Renal cortex interstitium (tissue), 11 donors: ENCODE results near the gene DYNC1H1. TPM values are rescaled to one million over a fixed set of nuclear protein-coding genes. Genes with fewer than 3 reads are reported as not detected.
"Not testable (repeated sequence)": the region's sequence is repeated elsewhere in the genome, so short reads cannot be mapped to it uniquely, and the experiment has no call there.

Source experiments
- DNase-seq, 11 donors: peaks; one replicate each; pipeline ENCODE4 v3.0.0-alpha.2; 2013; ENCODE audit warnings: low read depth in 9 of 11, low spot score in 4 of 11; ENCODE audit errors: extremely low read depth in 1 of 11
- polyA plus RNA-seq, 3 donors: library from polyadenylated mRNA; unstranded; fragments of 120-200 nt; gene quantifications; one replicate each; pipeline ENCODE4 v1.2.1, GENCODE V29; 2013; ENCODE audit not compliant: insufficient read length in 3 of 3

The DYNC1H1 gene
- polyA plus RNA-seq, 3 donors, result 335 to 380 (median 342) TPM

DNA sequence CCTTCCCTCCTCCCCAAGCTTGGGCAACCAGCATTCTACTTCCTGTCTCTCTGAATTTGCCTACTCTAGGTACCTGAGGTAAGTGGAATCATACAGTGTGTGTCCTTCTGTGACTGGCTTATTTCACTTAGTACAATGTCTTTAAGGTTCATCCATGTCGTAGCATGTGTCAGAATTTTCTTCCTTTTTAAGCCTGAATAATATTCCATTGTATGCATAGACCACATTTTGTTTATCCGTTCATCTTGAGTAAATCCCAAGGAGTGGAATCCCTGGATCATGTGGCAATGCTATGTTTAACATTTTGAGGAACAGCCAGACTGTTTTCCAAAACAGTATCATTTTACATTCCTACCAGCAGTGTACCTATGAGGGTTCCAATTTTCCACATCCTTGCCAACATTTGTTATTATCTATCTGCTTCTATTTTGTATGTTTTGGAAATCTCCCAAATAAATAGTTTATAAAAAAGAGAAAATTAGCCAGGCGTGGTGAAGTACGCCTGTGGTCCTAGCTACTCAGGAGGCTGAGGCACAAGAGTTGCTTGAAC, 110.1 kb downstream of the DYNC1H1 start:
- no peak for DNase-seq

DNA sequence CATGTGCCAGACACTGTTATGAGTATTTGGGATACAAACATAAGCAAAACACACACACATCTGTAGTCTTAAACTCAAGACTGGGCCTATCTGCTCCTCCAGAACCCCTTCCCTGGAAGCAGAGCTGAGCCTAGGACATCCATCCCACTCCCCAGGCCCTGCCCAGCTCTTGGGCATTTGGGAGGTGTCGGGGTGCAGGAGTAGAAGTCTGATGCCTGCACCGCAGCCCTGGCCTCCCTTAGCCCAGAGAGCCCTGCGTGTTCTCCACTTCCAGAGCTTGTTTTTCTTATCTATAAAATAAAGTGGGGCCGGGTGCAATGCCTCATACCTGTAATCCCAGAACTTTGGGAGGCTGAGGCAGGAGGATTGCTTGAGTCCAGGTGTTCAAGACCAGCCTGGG, 110.8 kb downstream of the DYNC1H1 start:
- no peak for DNase-seq

DNA sequence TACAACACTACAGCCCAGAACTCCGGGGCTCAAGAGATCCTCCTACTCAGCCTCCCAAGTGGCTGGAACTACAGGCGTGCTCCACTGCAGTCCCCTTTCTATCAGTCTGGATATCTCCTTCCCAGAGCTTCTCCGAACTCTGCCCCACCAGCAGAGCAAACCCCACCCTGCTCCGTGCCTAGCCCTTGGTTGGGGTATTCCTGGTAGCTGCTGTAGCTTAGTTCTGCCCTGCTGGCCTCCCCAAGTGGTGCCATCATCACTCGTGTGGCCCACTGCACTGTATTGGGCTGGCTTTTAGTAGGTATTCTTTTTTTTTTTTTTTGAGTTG, 113.0 kb downstream of the DYNC1H1 start:
- no peak for DNase-seq

DNA sequence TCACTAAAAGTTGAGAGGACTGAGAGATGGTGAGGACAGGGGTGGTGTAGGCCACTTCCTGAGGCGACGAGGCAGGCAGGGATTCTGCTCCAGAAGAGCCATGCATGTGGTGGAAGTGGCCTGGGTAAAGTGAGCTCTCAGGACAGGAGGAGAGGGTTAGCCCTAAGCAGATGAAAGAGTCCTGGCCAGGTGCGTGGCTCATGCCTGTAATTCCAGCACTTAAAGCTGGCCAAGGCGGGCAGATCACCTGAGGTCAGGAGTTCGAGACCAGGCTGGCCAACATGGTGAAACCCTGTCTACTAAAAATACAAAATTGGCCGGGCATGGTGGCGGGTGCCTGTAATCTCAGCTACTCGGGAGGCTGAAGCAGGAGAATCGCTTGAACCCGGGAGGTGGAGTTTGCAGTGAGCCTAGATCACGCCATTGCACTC, 114.0 kb downstream of the DYNC1H1 start:
- DNase-seq, result not testable (repeated sequence)

DNA sequence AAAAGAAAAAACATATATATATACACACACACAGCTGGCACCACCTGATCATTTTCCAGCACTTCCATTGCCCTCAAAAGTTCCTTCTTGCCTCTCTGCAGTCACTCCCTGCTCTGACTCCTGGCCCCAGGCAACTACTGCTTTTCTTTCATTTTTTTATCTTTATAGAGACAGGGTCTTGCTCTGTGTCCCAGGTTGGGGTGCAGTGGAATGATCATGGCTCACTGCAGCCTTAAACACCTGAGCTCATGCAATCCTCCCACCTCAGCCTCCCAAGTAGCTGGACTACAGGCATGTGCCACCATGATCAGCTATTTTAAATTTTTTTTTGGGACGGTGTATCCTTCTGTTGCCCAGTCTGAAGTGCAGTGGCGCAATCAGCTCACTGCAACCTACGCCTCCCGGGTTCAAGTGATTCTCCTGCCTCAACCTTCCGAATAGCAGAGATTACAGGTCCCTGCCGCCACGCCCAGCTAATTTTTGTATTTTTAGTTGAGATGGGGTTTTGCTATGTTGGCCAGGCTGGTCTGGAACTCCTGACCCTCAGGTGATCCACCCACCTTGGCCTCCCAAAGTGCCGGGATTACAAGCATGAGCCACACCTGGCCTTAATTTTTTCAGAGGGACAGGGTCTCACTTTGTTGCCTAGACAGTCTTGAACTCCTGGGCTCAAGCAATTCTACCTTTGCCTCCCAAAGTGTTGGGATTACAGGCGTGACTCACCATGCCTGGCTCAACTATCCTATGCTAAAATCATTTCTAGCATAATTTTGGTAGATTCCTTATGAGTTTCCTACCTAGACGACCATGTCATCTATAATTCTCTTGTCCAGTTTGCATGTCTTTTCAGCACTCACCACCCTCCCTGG, 114.7 kb downstream of the DYNC1H1 start:
- no peak for DNase-seq

DNA sequence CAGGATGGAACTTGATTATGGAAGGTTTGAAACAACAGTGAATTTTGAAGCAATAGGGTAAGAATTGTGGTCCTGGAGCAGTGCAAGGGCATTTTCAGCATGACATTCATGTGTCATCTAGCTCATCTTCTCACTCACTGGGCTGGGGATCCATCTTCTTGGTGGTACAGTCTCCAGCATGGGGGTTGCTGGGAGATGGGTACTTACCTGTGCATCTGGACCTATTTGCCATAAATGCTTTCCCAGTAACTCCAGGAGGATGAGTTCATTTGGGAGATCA, 115.3 kb downstream of the DYNC1H1 start:
- DNase-seq, result no peak

DNA sequence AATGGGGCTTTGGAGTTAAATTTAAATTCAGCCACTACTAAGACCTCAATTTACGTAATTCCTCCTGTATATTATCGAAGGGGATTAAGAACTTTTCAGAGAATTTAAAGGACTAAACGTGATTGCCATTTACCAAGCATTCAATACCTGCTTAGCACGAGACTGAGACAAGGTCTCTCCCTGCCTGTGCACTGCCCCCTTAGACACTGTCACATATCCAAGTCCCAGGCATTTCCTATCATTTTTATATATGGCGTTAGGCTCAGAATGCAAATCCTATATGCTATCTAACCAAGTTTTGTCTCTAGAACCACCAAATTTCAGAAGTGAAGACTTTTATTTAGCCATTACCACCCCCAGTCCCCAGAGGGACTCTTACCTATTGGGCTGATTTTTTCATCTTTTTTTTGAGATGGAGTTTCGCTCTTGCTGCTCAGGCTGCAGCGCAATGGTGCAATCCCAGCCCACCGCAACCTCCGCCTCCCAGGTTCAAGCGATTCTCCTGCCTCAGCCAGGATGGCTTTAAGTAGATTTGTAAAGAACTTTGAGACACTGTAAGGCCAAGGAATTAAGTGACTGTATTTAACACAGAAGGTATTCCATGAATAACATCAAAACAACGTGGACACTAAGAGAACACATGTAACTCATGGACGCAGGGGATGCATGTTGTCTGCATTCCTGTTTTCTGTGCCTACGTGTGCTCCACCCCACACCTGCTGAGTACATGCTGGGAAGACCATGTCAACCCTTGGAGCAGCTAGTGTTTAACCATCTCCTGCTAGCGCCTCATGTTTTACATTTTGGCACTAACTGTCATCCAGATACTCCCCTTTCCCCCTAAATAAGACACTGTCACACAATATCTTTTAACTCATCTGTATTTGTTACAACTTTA, 116.1 kb downstream of the DYNC1H1 start:
- DNase-seq, result no peak

DNA sequence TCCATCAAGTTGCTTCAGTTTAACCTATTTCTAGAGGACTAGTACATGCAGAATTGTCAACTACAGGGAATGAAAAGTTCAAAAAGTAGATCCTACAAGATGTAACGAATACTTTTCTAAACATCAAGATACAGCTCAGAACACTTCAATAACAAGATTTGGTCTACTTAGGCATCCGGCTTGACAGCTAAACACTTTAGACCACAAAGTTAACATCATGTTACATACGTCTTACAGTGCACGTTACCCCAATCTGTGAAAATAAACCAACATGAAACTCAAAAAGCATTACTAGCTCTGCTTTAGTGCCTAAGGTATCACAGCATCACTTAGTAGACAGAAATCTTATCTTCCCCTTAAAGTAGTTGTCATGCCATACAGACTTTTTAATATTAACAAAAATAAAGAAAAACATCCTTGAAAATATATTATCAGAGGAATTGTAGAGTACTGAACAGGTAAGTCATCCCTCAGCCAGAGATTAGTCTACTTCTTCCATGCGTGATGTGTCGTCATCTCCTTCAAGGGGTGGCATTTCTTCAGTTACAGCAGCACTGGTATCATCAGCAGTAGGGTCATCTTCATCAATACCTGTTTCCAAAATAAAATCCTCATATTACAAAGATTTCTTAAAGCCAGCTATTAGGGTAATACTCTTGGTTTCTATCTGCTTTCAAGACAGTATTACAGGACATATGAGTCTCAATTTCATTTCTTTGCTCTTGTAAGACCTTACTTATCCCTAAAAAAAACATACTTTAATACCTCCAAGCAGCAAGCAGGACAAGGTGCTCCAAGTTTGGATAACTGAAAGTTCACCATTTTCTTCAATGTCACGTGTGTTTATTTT, 117.1 kb downstream of the DYNC1H1 start:
- no peak for DNase-seq

DNA sequence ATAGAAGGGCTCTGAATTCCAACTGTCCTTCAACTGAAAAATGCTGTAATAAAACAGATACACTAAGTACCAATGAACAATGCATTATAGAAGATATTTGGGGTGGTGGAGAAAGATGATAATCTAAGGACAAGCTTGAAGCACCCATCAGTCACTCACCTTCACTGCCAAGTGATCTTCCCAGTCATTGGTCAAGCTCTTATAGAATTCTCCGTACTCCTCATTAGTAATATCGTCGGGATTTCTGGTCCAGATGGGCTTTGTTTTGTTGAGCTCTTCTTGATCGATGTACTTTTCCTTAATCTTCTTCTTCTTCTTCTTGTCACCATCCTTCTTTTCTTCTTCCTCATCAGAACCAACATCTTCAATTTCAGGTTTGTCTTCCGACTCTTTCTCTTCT, 120.1 kb downstream of the DYNC1H1 start:
- DNase-seq, result not testable (repeated sequence)

DNA sequence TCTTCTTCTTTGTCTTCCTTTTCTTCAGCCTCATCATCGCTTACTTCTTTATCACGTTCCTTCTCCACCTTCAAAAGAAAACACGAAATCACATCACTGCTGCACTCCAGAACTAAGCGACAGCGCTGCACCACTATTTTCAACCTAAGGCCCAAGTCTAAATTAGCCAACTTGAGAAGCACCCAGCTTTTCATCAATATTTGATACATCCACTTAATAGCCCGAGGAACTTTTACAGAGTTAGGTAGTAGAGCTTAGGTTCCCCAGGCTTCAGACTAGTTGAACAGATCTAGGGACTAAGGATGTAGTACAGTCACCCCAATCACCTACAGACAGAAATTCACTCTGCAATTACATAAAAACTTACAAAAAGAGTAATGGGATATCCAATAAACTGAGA, 120.6 kb downstream of the DYNC1H1 start:
- DNase-seq, result no peak

DNA sequence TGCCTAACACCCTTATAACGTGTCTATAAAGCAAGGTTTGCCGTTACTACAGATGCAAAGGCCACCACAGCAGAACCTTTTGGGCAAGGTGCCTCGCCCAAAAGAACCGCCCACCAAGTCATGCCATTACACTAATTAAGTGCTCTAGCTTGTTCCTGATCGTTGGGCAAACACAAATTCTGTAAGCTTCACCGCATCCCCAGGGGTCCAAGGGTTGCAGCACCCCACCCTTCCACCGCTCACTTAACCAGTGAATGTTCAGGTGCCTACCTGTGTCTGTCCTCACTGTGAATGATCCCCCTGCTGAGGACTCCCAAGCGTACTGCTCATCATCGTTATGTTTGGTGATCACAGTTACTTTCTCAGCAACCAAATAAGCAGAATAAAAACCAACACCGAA, 121.1 kb downstream of the DYNC1H1 start:
- no peak for DNase-seq

DNA sequence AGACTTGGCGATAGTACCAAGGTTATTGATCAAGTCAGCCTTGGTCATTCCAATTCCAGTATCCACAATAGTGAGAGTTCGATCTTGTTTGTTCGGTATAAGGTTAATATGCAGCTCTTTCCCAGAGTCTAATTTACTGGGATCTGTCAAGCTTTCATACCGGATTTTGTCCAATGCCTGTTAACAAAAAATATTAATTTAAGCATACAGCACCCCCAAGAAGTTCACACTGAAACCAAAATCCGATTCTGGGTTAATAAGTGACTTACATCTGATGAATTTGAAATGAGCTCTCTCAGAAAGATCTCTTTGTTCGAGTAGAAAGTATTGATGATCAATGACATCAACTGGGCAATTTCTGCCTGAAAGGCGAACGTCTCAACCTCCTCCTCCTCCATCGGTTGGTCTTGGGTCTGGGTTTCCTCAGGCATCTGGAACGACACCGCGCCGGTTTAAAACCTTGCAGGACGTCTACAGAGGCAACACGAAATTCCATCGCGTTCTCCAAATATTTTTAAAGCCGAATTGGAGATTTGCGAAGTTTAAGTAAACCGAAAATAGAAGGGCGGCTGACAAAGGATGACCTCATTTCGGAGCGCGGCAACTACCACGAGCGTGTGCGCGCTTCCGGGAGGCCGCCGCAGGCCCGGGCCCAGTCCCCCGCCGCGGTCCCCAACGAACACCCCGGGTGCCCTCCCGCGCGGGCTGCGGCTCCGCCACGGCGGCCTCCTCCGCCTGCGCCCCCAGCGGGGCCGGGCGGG, 121.8 kb downstream of the DYNC1H1 start:
- DNase-seq, result peak in 2 of 11 donors; percentile 28 to 29

DNA sequence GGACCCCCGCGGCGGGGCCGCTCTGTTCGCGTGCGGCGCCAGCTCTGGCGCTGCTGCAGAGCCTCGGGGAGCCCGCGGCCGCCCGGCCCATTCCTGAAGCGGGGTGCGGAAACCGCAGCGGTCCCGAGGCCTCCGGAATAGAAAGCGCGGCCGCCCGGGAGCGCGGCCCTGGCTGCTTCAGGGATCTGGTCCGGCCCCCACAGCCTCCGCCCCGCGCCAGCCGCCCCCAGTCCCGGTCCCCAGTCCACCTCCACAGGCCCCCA, 122.3 kb downstream of the DYNC1H1 start:
- DNase-seq, result no peak

DNA sequence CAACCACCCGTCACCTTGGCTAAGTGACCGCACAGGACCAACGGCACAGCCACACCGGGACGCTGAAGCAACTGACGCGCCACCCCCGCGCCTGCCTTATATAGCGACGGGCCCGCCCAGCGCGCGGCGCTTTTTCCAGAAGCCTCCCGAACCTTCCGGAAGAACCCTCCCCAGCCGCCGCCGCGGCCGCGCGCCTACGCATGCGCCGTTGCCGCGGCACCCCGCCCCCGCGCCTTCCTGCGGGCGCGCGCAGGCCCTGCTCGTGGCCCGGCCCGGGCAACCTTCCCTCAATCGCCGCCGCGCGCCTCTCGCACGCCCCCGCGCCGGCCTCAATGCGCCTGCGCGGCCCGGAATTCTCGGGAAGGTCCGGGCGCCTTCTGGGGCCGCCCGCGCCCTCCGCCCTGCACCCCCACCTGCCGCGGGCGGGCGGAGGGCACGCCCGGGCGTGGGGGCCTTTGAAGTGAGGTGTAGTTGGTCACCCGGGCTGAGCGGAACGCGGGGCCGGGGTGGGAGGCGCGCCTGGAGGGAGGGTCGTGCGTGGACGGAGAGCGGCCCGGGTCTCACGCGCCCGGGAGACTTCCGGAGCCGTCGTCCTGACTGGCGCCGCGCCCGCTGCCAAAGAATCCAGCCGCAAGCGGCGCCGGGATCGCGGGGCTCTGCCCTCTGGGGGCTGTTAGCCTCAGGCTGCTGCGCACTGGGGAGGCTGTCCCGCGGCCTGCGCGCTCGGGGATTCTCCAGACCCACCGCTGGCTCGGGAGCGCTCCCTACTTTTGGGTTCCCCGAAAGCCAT, 122.8 kb downstream of the DYNC1H1 start, which contains the start of gene HSP90AA1:
Gene HSP90AA1, minus strand, starts transcription at position 73 of the 790 bp plus-strand sequence. CDS start 666 bp downstream, outside the sequence.
- DNase-seq, result peak; percentile 80 to 93 (median 89)

DNA sequence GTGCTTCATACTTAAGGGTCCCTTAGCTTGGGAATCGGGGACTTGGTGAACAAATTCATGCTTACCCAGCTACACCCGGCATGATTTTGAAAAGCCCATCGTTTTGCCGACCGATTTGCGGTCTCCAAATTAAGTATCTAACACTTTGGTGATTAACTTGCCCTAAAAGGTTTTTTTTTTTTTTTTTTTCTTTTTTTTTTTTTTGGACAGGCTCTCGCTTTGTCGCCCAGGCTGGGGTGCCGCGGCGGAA, 123.3 kb downstream of the DYNC1H1 start:
- DNase-seq, result no peak

DNA sequence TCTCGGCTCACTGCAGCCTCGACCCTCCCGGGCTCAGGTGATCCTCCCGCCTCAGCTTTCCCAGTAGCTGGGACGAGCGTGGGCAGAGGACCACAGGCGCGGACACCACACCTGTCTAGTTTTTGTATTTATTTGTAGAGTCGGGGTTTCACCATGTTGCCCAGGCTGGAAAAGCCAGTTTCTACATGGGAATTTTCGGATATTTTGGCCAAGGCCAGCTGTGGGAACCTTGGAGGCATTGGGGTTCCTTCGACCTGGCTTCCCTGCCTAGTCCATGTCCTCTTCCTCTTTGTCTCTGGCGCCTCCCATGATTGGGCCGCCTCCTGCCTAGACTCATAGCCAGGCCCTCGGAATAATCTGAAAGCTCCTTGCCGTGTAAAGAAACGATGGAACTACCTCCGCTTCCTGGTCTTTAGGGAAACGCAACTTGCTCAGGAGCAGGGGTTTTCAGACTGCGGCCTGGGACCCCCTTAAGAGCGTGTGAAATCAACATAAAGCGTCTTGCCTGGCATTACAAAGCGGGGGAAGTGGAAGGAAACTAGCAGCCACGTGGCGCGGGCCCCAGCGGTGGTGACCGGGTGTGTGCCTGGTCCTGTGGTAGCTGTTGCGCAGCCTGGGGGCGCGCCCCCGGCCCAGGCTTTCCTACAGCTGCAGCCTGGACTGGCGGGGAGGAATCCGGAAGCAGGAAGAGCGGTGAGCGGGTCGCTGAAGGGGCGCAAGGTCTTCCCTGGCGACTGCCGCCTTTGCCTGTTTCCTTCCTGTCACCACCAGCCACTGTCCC, 123.8 kb downstream of the DYNC1H1 start:
- peak in 7 of 11 donors; percentile 40 to 58 (median 47) for DNase-seq

DNA sequence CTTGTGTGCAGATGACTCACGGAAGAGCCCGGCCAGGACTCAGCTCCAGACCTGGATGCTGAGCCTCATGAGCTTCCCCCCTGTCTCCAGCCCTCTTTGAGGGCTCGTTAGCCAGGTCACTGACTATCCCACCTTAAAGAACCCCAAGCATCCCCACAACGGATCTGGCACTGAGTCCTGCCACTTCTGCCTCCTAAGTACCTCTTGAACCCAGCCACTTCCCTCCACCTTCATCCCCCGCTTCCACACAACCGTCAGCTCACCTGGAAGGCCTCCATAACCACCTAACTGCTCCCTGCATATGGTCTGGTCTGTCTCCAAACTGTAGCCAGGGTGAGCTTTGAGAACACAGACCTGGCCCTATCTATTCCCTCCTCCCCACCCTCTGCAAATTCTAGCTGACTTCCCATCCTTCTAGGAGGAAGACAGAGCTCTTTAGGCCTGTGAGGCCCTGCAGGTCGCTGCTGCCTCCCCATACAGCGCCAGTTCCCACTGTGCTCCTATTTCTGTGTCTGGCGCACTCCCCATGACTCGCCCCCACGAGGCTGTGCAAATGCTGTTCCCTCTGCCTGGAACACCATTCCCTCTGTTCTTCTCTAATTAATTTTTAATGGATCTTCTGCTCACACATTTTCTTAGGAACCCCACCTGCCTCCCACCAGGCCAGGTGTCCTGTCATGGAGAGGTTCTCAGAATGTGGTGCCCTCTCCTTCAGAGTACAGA, 125.4 kb downstream of the DYNC1H1 start:
- no peak for DNase-seq
